ENCODE data around the gene MBNL1. TPM values are rescaled to one million over a fixed set of nuclear protein-coding genes. Genes with fewer than 3 reads are reported as not detected.

The MBNL1 gene
- total and polyA plus RNA-seq, 2 of the 13 experiments (the other 11 are each of a cell fraction or from before 2014, with no cell fraction given), result 27.1 to 55.4 TPM

- Histone ChIP-seq H2AFZ (ENCODE audit: low read length) (no peak overlapping the region), H3K9me3 (ENCODE audit: low read length) (no peaks in the 10 kb centered on the region), H3K4me2 (ENCODE audit: low read depth, low read length) (peak overlapping the region; percentile 44), H3K4me1 (ENCODE audit: insufficient read depth, low read length) (peaks cover 56% of the 10 kb centered on the region), H4K20me1 (ENCODE audit: insufficient read depth, low read length) (no peaks in the 10 kb centered on the region), H3K27ac (ENCODE audit: extremely low read length, insufficient read depth, low read length) (peak overlapping the region; percentile 64), H3K4me3 (replicated peaks in 1 of 3; ENCODE audit: insufficient read depth in 1 of 3, low read depth in 2 of 3, low read length in 3 of 3) (no peak overlapping the region), H3K36me3 (replicated peaks in 1 of 2; ENCODE audit: control insufficient read depth in 1 of 2, insufficient read depth in 2 of 2, low read length in 2 of 2) (no peaks in the 10 kb centered on the region), H3K27me3 (ENCODE audit: control insufficient read depth in 1 of 2, insufficient read depth in 2 of 2, low read length in 2 of 2) (no peaks in the 10 kb centered on the region), H3K79me2 (ENCODE audit: insufficient read depth, low read length) (peaks cover 64% of the 10 kb centered on the region), H3K9ac (ENCODE audit: insufficient read depth, low read depth, low read length) (peak overlapping the region; percentile 13; the same call in 1 of the 2 replicates)
- ChIA-PET POLR2A (interaction anchor here (1.0 to 1.4 kb wide), 2 partner anchors 10 to 40 kb away, joined by 4 to 5 read pairs; partner anchors contain the start of gene MBNL1), CTCF (ENCODE audit: low intra/inter-chr PET ratio, low total read pairs) (no interaction called here)
- FAIRE-seq (no peak), DNase-seq (ENCODE audit: low spot score) (no peak), ATAC-seq (peak; percentile 70)
- 75% methylated on average over 1 of the region's 1 CpG for WGBS (ENCODE audit: low lambda C conversion rate)
- in situ Hi-C loops (cut with HindIII; ENCODE audit: extremely low pct_ligation_motif_present, low pct_unique_long_range_greater_than_20kb), result no loop called here
- TF ChIP-seq PAXIP1 (CRISPR knock-in tag; conservative IDR thresholded peaks at IDR 0.05), result 0 out of 2 replicates have a peak, but pooled peaks have one; percentile 11
- TF ChIP-seq ZBTB7B (CRISPR knock-in tag; IDR thresholded peaks at IDR 0.05), result peak; percentile 3; the same call in 1 of the 2 replicates
- TF ChIP-seq, protein P1, sequence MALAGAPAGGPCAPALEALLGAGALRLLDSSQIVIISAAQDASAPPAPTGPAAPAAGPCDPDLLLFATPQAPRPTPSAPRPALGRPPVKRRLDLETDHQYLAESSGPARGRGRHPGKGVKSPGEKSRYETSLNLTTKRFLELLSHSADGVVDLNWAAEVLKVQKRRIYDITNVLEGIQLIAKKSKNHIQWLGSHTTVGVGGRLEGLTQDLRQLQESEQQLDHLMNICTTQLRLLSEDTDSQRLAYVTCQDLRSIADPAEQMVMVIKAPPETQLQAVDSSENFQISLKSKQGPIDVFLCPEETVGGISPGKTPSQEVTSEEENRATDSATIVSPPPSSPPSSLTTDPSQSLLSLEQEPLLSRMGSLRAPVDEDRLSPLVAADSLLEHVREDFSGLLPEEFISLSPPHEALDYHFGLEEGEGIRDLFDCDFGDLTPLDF (CRISPR knock-in tag; IDR thresholded peaks at IDR 0.05), result no peak
- TF ChIP-seq ZNF75D (CRISPR knock-in tag; IDR thresholded peaks at IDR 0.05; ENCODE audit: borderline replicate concordance), result no peak
- TF ChIP-seq JUND (CRISPR knock-in tag; IDR thresholded peaks at IDR 0.05), result no peak
- 0 out of 2 replicates have a peak, but pooled peaks have one; percentile 44 for TF ChIP-seq ZFP90 (CRISPR knock-in tag; IDR thresholded peaks at IDR 0.05; ENCODE audit: borderline replicate concordance)
- peak; percentile 1; the same call in 1 of the 2 replicates for TF ChIP-seq KAT8 (CRISPR knock-in tag; IDR thresholded peaks at IDR 0.05)
- BruUV-seq (replicated peaks), result no TSS peak
- intact Hi-C loops (cut with micrococcal nuclease; ENCODE audit: unreplicated experiment), result loop anchor here (10.0 kb wide), 1 partner anchor 136 kb away; no protein-coding TSS in a partner anchor
Observed at GRCh38 chr3:152308475-152308844, 39.7 kb downstream of the MBNL1 start.
